Stromal cell of bone marrow (primary cell): ENCODE data around the gene LGMN.

ENCODE experiments used
- DNase-seq: peaks from one replicate; pipeline ENCODE4 v3.0.0-alpha.2; 2012; ENCODE audit warnings: low read depth

The LGMN gene

DNA sequence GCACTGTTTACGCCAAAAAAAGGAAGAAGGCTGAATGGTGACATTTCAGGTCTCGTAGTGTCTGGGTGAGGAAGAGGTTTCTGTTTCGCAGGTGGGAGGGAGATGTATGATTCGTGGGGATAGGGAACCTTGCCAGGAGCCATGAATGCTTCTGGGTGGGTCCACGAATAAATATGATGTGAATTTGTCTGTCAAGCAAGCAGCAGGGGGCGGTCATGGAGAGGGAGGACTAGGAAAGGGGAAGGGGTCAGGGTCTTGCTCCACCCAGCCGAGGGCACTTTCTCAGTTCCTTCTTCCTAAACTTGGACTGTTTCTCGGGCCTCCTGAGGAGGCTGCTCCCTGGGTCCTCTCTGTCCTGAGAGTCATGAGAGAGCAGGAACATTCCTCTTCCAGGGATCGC, 72.5 kb downstream of the LGMN start:
- DNase-seq = no peak

DNA sequence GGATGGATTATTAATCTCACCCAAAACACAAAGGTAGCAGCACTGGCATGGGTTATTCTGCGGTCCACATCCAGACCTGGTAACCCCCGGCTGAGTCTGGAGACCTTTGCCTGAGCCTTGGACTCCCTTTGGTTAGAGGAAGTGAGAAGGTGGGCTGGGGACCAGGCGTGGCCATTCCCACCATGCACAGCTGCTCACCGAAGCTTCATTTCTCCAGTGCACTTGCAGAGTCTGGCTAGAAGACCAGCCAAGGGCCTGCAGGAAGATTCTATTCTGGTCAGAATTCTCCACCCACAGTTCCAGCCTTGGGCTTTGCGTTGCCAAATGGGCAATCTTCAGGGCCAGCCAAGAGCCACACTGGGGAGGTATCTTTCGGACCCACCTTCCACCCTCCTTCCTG, 73.0 kb downstream of the LGMN start:
- no peak for DNase-seq

DNA sequence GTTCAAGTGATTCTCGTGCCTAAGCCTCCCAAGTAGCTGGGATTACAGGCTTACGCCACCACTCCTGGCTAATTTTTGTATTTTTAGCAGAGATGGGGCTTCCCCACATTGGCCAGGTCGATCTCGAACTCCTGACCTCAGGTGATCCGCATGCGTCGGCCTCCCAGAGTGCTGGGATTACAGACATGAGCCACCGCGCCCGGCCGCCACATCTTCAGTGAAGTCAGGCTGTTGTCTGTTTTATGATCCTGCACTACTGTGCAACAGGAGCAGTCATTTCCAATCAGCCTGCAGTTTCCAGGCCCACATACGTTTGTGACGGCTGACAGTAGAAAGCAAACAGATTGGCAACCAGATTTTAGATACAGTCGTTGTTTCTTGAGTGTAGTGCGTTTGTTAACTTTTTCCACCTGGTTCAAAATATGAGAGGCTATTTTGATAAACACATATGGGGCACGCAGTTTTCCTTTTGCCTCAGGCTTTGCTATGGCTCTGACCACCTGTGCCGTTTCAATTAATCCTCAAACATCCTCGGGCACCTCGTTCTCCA, 74.8 kb downstream of the LGMN start:
- DNase-seq = no peak

DNA sequence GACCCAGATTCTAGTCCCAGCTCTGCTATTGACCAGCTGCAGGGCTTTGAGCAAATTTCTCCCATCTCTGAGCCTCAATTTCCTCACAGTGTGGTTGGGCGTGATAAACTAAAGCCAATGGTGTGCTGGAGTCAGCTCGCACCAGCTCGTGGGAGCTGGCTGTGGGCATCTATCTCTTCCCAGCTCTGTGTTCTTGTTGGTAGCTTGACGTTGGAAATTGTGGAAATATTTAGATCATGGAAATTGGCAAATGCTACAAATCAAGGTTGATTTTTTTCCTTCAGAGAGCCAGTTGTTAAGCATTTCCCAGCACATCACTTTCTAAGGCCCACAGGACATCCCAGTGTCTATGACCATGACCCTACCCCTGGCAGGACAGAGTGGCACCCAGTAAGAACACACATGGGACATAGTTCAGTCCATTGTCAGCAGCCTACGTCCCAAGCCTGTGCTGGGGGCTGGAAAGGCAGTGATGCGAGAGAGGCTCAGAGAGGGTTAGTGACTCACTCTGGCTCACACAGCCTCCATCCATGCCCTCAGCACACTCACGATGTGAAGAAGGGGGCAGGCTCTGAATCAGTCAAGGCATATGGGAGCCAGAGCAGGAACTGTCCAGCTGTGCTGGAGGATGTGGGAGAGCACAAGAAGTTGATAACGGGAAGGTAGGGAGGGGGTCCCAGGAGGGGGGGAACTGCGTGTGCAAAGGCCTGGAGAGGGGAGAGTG, 77.6 kb downstream of the LGMN start:
- DNase-seq = no peak

DNA sequence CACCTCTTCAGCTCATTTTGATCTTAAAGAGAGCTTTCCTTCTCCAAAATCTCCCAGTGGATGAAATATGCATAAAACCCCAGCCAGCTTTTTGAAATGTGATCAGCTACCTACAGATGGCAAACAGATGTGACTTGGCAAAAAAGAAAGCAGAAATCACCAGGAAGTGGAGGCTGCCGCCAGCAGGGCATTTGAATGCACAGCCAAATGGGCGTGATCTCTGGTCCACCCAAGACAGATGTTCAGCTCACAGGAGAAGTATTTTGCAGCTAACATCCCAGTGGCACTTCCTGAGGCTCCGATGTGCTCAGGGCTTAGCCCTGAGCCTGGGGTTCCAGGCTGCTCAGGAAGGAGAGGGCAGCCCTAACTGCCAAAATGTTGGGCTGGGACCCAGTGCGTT, 78.3 kb downstream of the LGMN start:
- DNase-seq = peak; percentile 48

DNA sequence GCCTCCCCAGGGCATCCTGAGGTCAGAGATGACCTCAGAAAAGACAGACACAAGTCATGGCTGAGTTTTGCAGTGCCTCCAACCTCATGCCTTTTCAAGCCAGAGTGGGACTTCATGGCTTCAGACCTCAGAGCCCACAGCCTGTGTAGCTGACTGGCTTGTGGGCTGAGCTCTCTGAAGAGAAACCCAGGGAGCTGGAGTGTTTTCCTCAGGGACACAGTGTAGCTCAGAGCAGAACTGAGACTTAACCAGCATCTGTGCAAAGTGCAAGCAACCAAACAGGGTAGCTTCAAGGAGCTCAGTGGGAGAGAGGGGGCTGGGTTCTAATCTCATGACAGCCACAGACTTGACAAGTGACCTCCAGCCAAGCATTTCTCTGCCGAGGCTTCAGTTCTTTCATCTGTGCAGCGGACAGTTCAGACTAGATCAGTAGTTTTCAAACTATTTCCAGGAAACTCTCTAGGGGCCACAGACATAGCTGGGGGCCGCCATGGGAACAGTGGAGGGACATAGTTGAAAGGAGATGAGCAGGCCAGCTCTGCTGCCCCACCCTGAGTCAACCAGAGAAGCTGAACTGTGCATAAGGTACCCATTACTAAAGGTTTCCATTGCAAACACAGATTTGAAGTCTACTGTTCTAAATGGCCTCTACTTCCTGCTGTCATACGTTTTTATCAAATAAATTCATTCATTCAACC, 80.0 kb downstream of the LGMN start:
- no peak for DNase-seq

DNA sequence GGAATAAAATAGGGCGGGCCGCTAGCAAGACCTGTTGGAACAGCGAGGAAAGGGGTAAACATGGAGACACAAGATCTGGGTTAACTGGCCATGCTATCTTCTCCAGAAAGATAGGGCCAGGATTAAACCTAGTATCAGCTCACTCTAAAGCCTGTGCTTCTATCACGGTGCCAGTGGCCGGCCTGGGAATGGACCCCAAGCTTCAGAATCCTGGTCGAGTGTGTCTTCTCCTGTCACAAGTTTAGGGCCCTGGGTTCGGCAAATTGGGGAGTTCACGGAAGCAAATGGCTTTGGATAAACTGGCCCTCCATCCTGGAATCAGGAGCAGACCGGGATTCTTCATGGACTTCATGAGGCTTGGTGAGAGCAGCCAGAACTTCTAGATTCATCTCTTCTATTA, 82.2 kb downstream of the LGMN start:
- DNase-seq = no peak

DNA sequence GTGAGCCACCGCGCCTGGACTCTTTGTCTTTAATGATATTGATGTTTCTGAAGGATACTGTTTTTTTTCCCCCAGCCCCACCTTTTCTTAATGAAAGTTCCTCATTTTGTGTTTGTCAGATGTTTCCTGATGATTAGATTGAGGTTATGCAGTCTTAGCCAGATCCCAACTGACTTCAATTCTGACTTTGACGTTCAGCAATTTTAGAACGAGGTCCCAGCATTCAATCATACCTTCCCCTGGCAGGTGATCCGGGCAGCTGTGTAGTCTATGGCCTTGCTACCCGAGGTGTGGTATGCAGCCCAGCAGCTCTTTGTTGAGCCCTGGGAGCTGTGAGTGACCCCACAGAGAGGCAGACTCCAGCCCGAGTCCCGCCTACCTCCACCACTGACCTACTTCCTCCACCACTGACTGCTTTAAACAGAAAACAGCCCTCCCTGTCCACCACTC, 82.7 kb downstream of the LGMN start:
- no peak for DNase-seq

DNA sequence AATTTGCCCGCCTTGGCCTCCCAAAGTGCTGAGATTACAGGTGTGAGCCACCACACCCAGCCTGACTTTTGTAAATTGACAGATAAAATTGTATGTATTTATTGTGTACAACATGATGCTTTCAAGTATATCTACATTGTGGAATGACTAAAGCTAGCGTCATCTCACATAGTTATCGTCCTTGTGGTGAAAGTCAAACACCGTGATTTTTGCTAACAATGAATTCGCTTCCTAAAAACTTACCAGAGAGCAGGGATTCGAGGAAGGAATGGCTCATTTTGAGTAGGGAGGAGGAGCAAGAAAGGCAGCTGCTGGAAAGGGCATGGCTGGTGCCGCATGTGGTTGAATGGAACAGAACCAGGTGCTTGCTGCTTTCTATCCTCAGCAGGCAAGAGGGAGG, 85.4 kb downstream of the LGMN start:
- DNase-seq = no peak

DNA sequence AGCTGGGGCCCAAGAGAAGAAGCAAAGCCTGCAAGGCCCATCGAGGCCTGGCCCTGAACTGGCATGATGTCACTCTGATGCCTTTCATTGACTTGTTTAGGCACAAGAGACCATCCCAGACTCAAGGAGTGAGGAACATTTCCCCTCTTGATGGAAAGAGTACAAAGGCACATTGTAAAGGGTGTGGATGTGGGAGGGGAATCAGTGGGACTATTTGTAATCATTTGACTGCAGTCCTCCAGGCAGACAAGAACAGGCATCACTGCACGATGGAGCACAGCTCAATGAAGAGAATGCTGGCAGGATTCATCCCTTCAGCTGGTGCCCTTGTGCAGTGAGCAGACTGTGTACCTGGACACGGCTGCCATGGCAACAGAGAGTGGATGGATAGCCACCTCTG, 87.9 kb downstream of the LGMN start:
- no peak for DNase-seq

DNA sequence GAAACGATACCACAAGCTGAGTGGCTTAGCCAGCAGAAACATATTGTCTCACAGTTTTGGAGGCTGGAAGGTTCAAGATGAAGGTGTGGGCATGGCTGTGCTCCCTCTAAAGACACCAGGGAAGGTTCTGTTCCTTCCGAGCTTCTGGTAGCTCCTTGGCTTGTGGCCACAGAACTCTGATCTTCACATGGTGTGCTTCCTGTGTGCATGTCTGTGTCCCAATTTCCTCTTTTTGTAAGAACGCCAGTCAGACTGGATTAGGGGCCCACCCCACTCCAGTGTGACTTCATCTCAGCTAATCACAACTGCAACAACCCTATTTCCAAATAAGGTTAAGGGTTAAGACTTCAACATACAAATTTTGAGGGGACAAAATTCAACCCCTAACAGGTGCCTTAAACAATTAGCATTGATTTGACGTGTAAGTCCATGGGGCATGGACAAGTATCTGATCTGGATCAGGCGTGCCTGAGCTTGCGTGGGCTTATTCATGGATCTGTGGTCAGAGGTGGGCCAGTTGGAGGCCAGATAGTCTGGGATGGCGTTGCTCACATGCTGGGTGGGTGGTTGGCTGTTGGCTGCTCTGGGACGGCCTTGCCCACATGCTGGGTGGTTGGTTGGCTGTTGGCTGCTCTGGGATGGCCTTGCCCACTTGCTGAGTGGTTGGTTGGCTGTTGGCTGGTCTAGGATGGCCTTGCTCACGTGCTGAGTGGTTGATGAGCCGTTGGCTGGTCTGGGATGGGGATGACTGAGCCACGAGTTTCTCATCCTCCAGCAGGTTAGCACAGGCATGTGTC, 88.5 kb downstream of the LGMN start:
- no peak for DNase-seq

DNA sequence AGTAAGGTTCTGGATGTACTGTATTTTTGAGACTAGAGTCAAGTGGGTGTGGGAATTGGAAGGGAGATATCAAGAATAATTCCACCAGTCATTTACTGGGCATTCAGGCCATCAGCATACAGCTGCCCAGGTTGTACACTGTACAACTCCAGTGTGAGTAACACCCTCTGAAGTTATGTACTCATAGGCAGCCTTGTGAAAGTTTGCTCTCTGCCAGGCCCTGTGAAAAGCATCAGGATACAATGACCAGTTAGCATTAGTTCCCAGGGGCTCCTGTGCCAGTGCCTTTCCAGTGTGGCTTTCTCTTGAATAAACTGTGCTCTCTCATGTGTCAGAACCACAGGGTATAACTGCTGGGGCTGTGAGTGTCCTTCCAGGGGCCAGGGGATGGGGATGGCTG, 89.7 kb downstream of the LGMN start:
- DNase-seq = no peak

DNA sequence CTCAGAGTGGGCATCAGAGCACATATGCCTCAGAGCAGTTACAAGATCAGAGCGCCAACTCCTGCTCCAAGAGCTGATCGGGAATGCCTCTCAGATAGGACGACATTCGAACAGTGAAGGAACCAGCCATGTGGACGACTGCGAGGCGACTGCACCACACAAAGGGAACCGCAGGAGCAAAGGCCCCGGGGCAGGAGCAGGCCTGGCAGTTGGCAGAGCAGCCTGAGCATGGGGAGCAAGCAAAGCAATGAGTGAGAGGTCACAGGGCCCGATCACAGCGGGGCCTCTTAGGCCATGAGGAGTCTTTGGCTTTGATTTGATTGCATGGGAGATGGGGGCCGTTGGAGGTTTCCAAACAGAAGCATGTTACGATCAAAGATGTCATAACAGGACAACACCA, 90.3 kb downstream of the LGMN start:
- DNase-seq = no peak

DNA sequence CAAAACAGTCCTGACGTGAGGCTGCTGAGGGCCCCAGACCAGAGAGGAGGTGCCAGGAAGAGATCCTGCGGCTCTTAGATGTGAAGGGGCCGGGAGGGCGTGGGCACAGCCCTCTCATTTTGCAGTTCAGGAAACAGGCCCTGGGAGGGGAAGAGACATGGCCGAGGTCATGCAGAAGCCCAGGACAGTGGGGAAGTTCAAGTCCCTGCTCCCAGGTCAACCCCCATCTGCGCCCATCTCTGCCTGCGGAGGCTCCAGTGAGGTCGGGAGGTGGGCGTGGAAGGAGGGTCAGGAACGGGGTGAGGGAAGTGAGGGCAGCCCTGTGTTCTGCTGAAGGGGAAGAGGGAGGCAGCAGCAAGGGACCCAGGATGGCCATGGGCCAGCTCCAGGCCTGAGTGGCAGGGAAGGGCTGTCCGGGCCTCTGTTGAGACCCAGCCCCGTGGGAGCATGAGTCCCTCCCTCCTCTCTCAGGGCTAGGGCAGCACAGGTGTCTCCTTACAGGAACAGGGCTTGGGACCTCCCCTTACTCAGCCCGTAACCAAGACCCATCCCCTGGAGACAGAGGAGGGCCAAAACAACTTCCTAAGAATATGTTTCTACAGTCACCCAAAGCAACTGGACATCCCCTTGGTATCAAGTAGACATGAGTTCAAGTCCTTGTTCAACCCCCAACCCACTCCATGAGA, 90.8 kb downstream of the LGMN start:
- DNase-seq = no peak

DNA sequence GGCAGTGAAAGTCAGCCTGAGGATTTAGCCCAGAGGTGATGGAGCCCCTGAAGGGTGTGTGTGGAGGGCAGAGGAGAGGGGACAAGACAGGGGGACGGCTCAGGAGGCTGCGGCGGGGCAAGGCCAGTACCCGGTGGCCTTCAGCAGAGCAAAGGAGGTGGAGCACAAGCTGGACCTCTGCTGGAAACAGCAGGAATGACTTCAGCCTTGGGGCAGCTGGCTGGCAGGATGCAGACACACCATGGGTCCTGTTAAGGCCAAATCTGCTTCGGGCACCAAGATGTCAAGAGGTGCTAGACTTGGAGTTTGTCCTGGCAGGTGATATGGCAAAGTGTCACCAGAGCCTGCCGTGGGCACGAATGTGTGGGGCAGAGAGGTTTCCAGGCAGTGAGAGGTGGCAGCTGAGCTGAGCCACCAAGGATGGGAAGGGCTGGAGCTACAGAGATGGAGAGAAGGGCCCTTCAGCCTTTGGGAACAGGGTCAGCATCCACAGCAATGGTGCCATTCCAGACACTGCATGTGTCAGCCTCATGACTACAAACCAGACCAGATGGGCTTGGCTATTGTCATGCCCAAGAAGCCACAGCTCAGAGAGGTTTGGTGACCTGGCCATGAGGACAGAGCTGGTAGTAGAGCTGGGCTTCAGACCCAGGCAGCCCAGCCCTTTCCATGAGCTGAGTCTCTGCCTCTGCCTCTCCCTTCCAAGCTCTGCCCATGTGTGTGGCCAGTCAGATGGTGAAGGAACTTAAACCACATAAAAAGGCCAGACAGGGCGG, 91.9 kb downstream of the LGMN start:
- DNase-seq = no peak

DNA sequence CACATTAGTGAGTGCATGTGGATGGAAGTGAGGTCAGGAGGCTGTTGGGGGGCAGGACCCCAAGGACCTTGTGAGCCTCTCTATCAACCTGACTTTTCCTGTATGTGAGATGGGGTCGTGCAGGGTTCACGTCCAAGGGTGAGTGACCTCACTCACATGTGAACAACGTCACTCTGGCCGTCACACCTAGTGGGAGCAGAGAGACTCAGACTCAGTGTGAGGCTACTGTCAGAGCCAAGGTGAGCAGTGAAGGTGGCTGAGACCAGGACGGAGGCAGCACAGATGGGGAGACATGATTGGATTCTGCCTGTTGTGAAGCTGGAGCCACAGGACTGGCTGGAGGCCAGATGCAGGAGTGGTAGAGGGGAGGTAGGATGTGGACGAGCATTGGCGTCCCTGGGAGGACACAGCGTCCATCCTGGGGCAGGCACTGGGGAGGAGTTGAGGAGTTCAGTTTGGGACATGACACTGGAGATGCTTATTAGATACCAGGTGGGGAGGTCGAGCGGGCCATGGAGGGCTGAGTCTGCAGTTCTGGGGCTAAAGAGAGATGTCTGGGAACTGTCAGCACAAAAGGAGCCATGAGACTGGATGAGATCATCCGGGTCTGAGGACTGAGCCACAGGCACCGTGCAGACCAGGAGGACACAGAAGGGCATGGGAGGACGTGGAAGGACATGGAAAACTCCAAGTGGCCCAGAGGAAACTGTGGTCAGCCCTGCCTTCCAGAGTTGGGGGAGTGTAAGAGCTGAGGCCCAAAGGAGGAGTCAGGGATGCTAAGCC, 92.8 kb downstream of the LGMN start:
- DNase-seq = no peak

DNA sequence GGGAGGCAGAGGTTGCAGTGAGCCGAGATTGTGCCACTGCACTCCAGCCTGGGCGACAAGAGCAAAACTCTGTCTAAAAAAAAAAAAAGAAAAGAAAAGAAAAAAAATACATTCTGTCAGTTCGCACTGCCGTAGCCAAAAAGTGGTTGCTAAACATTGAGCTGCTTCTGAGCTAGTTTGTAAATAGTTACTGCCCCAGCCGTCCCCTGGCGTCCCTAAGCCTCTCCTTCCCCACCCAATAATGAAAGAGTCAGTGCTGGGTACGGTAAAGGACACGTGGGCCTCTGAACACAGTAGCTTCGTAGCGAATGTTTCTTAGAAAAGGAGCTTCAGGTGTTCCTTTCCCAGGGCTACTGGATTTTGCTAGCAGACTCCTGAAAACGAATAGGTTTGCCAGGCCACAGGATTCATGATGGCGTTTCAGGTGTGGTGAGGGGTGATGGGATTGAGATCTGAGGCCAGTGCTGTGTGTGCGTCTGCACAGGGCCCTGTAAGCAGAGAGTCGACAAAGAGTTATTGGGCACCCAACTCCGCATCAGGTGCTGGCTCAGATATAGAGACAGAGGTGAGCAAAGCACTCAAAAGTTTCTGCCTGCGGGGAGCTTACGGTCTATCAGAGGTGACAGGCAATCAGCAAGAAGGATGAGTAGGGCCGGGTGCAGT, 94.1 kb downstream of the LGMN start:
- DNase-seq = no peak
